SK-N-SH treated with all-trans-retinoic acid at 6 μM for 48 hours (cell line): ENCODE data around the gene THOC2.
"Not testable (repeated sequence)": the region's sequence is repeated elsewhere in the genome, so short reads cannot be mapped to it uniquely, and the experiment has no call there.

ENCODE experiments used
- ATAC-seq: fragments of 200-7000 bp; cut with Tn5 transposase; 3 replicates; pipeline ENCODE4 v1.9.1; 2020; ENCODE audit warnings: mild to moderate bottlenecking, moderate library complexity
- BACH2 ChIP-seq: fragments of 250-450 bp; sonication (Bioruptor Pico); IDR thresholded peaks from 2 replicates; pipeline ENCODE4 v1.9.0; 2021; ENCODE audit warnings: mild to moderate bottlenecking, borderline replicate concordance
- CSDC2 ChIP-seq: fragments of 250-450 bp; sonication (Bioruptor Pico); IDR thresholded peaks from 2 replicates; pipeline ENCODE4 v1.5.0; 2020; ENCODE audit warnings: mild to moderate bottlenecking, moderate library complexity
- ESRRG ChIP-seq: fragments of 250-450 bp; sonication (Bioruptor Pico); IDR thresholded peaks from 2 replicates; pipeline ENCODE4 v1.6.1; 2021; ENCODE audit warnings: mild to moderate bottlenecking
- GLIS3 ChIP-seq: fragments of 250-450 bp; sonication (Bioruptor Pico); IDR thresholded peaks from 2 replicates; pipeline ENCODE4 v1.5.0; 2020; ENCODE audit warnings: mild to moderate bottlenecking, moderate library complexity
- ISL1 ChIP-seq: fragments of 250-450 bp; sonication (Bioruptor Pico); IDR thresholded peaks from 2 replicates; pipeline ENCODE4 v2.1.2; 2022; ENCODE audit warnings: mild to moderate bottlenecking, moderate library complexity
- PATZ1 ChIP-seq: fragments of 250-450 bp; sonication (Bioruptor Pico); IDR thresholded peaks from 2 replicates; pipeline ENCODE4 v1.8.0; 2020; ENCODE audit warnings: mild to moderate bottlenecking, moderate library complexity, borderline replicate concordance
- TCF4 ChIP-seq: fragments of 250-450 bp; sonication (Bioruptor Pico); IDR thresholded peaks from 2 replicates; pipeline ENCODE4 v1.8.0; 2021; ENCODE audit warnings: mild to moderate bottlenecking, moderate library complexity, borderline replicate concordance
- ZNF565 ChIP-seq: fragments of 450-650 bp; formaldehyde crosslinking; conservative IDR thresholded peaks from 2 replicates; pipeline ENCODE4 v1.5.0; 2020; ENCODE audit warnings: low read depth, mild to moderate bottlenecking, moderate library complexity
- ZNF8 ChIP-seq: fragments of 450-650 bp; formaldehyde crosslinking; IDR thresholded peaks from 2 replicates; pipeline ENCODE4 v1.5.0; 2020; ENCODE audit warnings: mild to moderate bottlenecking, moderate library complexity
- TF ChIP-seq, protein P1 (sequence below): fragments of 250-450 bp; sonication (Bioruptor Pico); IDR thresholded peaks from 2 replicates; pipeline ENCODE4 v1.5.0; 2020; ENCODE audit warnings: mild to moderate bottlenecking, moderate library complexity
- TF ChIP-seq, protein P2 (sequence below): fragments of 250-450 bp; sonication (Bioruptor Pico); IDR thresholded peaks from 2 replicates; pipeline ENCODE4 v1.5.1; 2020; ENCODE audit warnings: low read depth, mild to moderate bottlenecking, moderate library complexity

Gene THOC2

DNA sequence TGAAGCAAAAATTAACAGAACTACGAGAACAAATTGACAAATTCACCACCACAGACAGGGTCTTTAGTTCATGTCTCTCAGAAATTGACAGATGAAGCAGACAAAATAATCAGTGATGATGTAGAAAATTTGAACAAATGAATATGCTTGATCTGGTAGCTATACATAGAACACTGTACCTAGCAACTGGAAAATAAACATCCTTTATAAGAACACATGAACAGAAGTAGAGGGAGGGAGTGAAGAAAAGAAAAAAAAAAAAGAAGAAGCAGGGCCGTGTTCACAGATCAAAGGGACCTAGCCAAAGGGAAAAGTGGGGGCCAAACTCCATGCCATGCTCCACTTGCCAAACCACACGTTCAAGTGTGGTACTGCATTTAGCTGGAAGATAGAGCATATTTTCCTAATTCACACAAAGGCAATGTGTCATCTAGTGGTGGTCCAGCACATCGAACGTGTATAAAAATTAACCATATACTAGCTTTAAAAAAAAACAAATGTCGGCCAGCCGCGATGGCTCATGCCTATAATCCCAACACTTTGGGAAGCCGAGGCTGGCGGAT lies 5.6 kb upstream of the THOC2 start (continued):
- TF ChIP-seq, protein P1, sequence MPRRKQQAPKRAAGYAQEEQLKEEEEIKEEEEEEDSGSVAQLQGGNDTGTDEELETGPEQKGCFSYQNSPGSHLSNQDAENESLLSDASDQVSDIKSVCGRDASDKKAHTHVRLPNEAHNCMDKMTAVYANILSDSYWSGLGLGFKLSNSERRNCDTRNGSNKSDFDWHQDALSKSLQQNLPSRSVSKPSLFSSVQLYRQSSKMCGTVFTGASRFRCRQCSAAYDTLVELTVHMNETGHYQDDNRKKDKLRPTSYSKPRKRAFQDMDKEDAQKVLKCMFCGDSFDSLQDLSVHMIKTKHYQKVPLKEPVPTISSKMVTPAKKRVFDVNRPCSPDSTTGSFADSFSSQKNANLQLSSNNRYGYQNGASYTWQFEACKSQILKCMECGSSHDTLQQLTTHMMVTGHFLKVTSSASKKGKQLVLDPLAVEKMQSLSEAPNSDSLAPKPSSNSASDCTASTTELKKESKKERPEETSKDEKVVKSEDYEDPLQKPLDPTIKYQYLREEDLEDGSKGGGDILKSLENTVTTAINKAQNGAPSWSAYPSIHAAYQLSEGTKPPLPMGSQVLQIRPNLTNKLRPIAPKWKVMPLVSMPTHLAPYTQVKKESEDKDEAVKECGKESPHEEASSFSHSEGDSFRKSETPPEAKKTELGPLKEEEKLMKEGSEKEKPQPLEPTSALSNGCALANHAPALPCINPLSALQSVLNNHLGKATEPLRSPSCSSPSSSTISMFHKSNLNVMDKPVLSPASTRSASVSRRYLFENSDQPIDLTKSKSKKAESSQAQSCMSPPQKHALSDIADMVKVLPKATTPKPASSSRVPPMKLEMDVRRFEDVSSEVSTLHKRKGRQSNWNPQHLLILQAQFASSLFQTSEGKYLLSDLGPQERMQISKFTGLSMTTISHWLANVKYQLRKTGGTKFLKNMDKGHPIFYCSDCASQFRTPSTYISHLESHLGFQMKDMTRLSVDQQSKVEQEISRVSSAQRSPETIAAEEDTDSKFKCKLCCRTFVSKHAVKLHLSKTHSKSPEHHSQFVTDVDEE: no peak
- TF ChIP-seq PATZ1 (CRISPR knock-in tag) (no peak), ZNF8 (CRISPR knock-in tag) (no peak), TCF4 (no peak)

DNA sequence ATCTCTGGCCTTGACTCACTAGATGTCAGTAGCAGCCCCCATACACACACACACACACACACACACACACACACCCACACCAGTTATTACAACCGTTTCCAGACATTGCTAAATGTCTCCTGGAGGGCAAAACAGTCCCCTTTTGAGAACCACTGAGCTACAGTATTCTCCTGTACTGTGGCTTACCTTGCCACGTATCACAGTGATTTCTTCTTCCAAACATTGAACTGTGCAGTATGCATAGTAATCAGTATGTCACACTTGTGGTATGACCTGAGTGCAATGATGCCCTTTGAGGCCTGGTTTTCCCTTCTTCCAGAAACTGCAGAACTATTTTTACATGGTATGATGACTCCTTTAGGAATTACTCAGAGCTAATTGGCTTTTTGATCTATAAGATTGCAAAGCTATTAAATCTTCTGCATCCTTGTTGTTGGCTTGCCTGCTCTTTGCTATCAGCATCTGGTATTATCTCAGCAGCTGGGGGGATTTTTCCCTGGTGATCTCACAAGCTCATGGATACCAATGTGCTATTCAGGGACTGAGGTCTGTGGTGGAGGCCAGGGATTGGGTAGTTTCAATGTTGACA lies 3.6 kb upstream of the THOC2 start:
- peak; percentile 20 for ATAC-seq
- TF ChIP-seq GLIS3 (CRISPR knock-in tag) (no peak), CSDC2 (CRISPR knock-in tag) (no peak), ISL1 (CRISPR knock-in tag) (peak; percentile 38; the same call in 1 of the 2 replicates)
- TF ChIP-seq, all 23 proteins: peak for 1

DNA sequence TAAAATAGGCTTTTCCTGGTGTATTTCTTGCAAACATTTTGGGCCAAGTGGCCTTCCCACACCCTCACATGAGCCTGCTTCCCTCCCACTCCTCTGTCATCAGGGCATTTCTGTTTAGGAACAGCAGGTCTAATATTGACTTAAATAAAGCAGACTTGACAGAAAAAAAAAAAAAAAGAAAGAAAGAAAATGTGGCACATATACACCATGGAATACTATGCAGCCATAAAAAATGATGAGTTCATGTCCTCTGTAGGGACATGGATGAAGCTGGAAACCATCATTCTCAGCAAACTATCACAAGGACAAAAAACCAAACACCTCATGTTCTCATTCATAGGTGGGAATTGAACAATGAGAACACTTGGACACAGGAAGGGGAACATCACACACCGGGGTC lies 2.3 kb upstream of the THOC2 start:
- ATAC-seq: not testable (repeated sequence)

DNA sequence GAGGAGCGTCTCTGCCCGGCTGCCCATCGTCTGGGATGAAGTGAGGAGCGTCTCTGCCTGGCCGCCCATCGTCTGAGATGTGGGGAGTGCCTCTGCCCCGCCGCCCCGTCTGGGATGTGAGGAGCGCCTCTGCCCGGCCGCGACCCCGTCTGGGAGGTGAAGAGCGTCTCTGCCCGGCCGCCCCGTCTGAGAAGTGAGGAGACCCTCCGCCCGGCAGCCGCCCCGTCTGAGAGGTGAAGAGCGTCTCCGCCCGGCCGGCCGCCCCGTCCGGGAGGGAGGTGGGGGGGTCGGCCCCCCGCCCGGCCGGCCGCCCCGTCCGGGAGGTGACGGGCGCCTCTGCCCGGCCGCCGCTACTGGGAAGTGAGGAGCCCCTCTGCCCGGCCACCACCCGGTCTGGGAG lies 1.2 kb upstream of the THOC2 start:
- ATAC-seq: not testable (repeated sequence)

GRCh38 chrX:123731987-123732669 lies 724 bp downstream of the THOC2 start:
- no peak for TF ChIP-seq CSDC2 (CRISPR knock-in tag)
- TF ChIP-seq, protein P1: no peak
- TF ChIP-seq PATZ1 (CRISPR knock-in tag): no peak
- no peak for TF ChIP-seq ZNF565
- TF ChIP-seq, protein P2, sequence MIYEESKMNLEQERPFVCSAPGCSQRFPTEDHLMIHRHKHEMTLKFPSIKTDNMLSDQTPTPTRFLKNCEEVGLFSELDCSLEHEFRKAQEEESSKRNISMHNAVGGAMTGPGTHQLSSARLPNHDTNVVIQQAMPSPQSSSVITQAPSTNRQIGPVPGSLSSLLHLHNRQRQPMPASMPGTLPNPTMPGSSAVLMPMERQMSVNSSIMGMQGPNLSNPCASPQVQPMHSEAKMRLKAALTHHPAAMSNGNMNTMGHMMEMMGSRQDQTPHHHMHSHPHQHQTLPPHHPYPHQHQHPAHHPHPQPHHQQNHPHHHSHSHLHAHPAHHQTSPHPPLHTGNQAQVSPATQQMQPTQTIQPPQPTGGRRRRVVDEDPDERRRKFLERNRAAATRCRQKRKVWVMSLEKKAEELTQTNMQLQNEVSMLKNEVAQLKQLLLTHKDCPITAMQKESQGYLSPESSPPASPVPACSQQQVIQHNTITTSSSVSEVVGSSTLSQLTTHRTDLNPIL: no peak
- TF ChIP-seq ESRRG: no peak
- TF ChIP-seq BACH2 (CRISPR knock-in tag): no peak
- TF ChIP-seq, all 23 proteins: peak for 0
- peak; percentile 50 for ATAC-seq
